NCI-H1436 treated with DMSO at 0.1 percent for 48 hours (cell line): ENCODE measurements around the gene CCDC110.

Experiments
- DNase-seq: peaks from one replicate; lab custom pipeline; 2025; lab: John Stamatoyannopoulos, UW

Gene CCDC110

DNA sequence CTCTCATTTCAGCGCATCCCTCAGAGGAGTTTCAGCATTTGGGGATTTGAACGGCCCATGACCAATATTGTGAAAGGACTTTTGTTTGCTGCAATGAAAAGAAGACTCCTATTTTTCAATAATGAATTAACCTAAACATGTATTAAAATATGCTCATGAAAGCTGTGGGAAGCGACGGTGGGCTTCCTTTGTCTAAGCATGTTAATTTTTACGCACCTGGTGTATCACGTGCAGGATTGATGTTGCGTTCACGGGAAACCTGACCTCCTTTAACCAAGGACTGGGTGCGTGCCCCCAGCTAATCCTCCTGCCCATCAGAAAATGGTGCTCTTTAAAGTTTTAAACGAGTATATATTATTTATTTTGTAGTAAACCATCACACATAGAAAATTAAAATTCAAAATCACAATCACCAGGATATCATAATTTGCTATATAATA lies 590 bp upstream of the CCDC110 start:
- no peak for DNase-seq

DNA sequence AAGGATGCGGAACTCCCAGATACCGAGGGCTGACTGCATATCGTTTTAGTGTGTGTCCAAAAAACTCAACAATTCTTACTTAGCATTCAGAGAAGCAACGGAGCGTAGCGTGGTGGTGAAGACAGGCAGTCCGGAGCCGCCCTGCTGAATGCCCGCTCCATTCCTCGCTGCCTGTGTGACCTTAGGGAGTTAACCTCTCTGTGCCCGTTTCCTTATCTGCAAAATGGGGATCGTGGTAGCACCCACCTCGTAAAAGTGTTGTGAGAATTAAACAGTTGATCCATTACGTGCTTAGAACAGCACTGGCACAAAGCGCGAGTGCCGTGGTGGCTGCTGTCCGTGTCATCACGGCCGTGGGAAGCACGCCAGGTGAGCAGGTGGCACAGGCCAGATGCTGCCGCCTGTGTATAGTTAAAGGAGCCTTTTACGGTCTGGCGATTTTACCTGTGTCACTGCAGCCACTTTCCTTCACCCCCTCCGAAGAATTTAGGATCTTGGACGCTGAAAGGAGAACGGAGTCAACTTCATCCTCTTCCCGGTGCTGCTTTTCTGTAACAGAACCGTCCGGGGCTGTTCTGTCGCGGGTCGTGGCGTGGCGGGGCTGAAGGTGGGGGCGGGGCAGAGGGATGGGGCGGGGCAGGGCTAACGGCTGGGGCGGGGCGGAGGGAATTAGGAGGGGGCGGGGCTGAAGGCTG lies 885 bp downstream of the CCDC110 start:
- DNase-seq: no peak

DNA sequence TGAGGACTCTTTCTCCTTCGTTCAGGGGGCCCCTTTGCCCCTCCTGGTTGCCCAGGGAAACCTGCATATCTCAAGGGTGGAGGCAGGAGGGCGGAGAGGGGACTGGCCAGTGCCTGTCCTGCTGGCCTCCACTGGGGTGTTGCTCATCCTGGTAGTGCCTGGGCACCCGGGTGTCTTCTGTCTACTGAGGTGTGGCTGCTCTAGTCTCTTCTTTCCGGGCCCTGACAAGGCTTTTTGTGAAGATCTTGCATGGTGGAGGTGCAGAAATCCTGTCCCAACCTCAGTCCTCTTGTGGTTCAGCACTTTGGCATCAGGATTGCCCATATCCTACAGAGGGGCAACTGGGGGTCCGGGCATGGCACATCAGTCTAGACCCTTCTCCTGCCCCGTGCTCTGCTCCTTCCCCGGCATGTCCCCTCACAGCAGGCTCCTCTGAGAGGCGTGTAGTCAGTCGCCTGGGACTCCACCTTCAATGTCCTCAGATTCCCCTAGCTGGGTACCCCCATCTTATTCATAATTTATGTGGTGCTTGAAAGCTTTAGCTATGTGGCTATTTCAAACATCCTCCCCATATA lies 1.9 kb downstream of the CCDC110 start:
- no peak for DNase-seq

DNA sequence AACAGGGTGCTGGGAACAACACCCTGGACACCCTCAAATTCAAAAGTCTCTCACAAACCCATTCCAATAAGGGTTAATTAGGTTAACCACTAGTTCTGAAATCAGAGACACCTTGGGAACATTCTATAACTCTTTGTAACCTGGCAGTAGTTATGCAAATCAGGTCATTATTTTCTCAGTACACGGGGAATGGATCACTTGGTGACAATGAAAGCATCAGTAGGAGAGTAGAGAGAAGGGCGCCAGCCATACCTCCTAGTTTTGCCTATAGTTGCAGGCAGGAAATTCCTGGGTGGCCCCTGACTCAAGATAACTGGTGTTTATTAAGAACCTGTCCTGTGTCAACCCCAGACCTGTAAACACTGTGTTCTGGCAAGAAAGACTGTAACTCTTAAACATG lies 2.5 kb downstream of the CCDC110 start:
- no peak for DNase-seq

DNA sequence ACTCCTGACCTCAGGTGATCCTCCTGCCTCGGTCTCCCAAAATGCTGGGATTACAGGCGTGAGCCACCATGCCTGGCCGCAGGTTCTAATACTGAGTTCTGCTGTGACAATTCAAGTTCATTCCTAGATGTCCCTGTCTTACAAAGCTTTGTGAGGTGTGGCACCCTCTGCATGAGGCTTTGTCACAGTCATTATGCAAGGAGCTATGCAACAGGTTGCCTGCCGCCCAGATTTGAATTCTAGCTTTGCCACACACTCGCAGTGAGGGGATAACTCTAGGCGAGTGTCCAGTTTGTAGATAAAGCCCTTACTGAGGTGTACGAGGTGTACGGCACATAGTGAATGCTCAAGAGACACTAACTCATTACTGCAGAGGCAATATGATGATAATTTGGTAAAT lies 3.5 kb downstream of the CCDC110 start:
- DNase-seq: no peak

DNA sequence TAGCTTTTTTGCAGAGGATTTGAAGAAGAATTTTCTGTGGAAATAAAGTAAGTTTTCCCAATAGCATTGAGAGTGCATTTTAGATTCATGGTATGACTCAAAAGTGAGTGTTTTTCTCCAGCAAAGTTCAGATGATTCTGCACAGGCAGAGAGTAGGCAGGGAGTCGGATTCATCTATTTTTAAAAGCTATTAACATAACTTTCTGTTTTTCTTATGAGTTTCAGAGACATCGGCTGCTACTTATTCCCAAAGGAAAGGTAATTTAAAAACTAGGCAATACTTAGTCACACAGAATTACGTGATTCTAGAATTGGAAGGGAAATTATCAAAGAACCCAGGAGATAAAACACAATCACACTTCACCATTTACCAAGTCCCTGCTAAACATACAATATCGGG lies 4.4 kb downstream of the CCDC110 start:
- no peak for DNase-seq

DNA sequence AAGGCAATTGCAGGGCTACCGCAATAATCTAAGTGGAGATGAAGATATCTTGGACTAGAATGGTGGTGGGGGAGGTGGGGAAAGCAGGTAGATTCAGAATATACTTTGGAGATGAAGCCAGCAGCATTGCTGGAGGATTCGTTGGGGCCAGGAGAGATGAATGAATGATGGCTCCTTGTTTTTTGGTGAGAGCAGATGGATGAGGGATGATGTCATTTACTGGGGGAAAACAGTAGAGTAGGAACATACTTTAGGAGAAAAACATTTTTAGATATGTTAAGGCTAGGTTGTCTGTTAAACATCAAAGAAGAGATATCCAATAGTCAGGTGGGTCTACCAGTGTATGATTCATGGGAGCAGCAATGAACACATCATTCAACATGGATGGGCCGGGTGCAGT lies 5.8 kb downstream of the CCDC110 start:
- DNase-seq: no peak

DNA sequence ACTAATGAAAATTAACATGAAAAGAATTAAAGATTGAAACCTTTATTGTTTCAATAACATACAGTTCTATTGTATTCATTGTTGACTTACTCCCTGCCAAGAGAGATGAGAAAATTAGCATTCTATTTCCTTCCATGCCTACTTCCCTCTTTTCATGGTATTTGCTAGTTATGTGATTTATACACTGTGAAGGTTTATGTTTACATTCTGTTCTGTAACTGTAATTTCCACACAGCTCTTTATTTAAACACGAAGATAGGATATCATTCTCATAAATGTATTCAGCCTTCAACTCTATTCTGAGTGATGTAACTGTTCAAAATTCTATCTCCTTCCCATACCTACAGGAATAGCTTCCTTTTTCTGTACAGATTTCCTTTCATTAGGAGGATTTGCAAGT lies 6.6 kb downstream of the CCDC110 start:
- no peak for DNase-seq

DNA sequence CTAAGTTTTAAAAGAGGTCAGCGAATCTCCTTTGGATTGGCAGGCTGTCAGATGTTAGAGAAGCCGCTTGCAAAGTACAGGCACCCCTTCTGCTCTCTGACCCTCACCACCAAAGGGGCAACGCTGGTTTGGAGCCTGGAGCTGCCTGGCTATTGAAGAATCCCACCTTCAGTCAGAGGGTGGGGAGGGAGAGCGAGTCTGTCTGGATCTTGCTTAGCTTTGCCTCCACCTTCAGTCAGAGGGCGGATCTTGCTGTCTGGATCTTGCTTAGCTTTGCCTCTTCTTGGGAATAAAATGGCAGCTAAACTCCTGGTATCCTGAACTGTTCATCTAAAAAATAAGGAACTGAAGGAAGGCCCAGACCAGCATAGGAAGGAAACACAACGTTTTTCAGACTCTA lies 7.3 kb downstream of the CCDC110 start:
- no peak for DNase-seq

DNA sequence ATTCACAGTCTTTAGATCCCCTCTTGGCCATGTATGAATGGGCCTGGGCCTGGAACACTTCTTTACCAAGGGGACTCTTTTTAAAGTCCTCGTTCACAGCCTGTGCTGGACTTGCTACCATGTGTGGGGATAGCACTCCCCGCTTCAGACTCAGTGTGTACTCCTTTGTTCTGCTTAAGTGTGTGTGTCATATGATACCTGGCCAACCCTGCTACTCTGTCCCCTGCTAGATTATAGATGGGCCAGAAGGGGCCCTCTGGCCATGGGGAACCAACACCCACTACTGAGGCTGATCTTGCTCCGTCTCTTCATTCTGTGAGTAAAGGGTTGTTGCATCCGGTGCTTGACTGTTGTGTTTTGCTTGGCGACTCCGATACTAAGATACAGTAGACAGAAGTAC lies 8.0 kb downstream of the CCDC110 start:
- no peak for DNase-seq

DNA sequence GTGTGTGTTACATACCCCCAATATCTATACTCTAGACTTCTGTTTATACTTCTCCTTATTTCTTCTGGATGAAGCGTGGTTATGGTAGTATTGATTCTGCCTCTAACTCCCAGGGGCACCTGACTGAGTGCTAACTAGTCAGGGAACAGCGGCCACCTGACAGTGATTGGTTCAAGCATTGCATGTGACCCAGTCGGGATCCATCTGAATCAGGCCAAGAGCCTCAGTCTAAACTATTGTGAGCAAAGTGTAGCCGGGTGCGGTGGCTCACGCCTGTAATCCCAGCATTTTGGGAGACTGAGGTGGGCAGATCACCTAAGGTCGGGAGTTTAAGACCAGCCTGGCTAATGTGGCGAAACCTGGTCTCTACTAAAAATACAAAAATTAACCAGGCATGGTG lies 10.0 kb downstream of the CCDC110 start:
- DNase-seq: no peak

DNA sequence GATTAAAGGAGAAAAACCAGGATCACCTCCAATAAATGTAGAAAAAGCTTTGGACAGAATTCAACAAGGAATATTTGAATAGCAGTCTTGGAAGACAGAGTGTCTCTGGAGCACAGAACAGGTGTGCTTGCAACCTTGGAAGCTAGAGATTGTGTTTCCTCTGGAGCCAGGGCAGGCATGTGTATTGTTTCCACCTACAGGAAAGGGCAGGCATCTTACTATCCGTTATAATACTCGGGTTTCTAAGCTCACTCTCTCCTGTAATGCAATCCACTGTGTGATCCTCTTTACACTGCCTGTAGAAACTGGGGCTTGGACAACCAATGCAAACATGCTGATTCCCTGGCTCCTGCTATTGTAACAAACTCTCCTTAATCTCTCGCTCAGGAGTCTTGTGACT lies 14.4 kb downstream of the CCDC110 start:
- DNase-seq: no peak

DNA sequence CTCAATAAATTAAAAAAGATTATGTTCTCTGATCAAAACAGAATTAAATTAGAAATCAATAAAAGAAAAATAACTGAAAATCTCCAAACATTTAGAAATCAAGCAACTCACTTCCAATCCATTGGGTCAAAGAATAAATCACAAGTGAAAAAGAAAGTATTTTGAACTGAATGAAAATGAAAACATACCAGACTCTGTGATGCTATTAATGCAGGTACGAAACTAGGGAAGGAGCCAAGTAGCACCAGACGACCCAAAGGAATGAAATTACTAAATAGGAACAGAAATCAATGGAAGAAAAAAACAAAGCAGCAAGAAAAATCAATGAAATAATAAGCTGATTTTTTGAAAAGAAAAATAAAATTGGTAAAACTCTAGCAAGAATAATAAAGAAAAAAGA lies 15.4 kb downstream of the CCDC110 start:
- DNase-seq: no peak

DNA sequence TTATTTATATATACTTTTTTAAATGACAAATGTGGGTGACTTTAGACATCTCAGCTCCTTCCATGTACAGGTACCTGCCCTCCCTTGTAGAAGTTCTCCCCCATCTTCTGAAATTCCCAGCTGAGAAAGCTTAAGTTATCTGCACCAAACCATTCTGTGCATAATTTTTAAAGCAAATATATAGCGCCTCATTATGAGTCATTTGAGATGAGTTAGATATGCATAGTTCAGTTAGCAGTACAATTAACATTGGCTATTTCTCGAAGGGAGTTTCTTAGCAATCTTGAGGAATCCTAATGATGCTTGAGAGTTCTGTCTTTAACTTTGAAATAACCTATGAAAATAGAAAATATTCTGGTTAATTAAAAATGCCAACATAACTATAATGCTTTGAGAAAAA lies 26.3 kb downstream of the CCDC110 start:
- DNase-seq: no peak

DNA sequence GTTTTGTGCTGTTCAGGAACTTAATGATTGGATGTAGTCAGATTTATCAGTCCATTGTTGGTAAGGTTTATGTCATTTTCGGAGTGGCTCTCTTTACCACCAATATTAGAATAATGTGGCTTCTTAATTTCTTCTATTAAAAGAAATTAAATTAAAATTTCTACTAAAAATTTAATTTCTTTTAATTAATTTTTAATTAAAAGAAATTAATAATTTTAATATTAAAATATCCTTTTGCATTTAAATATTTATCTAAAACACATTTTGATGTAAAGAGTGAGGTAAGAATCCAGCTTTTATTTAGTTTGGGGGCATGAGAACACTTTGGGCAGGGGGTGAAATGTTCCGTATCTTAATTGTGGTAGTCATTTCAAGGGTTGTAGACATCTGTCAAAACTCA lies 30.1 kb downstream of the CCDC110 start:
- no peak for DNase-seq

DNA sequence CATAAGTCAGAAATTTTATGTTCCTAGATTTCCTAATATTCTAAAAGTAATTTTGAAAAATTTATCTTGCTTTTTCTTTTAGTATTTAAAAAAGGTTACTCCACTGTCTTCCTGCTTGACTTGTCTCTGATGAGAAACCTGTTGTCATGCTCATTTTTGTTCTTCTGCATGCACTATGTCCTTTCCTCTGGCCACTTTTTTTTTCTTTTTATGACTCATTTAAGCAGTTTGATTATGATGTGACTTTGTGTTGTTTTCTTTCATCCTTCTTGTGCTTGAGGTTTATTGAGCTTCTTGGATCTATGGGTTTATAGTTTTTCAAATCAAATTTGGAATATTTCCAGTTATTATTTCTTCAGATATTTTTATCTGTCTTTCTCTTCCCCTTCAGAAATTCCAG lies 33.7 kb downstream of the CCDC110 start:
- DNase-seq: no peak

DNA sequence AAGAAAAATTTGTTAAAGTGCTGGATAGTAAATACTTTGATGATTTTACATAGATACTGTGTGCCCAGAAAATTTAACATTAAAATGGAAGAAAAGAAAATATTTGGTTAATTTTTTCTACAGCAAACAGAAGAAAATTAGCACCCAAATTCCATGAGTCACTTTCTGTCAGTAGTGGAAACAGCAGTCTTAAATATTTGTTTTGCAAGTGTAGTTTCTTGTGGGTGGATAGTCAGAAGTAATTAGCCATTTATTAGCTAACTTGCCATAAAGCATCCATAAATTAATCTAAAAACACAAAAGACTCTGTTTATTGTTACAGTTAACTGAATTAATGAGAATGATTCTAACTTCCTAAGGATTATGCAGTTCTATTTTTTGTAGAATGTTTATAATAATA lies 36.1 kb downstream of the CCDC110 start:
- DNase-seq: no peak

DNA sequence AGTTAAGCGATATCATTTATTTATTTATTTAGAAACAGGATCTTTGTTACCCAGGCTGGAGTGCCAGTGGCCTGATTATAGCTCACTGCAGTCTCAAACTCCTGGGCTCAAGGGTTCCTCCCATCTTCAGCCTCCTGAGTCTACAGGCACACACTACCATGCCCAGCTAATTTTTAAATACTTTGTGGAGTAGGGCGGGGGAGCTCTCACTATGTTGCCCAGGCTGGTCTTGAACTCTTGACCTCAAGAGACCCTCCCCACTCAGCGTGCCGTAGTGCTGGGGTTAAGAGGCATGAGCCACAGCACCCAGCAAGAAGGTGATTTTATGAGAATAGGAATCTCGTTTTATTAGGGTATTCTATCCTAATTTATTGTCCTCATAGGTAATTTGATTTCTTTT lies 41.9 kb downstream of the CCDC110 start:
- no peak for DNase-seq

DNA sequence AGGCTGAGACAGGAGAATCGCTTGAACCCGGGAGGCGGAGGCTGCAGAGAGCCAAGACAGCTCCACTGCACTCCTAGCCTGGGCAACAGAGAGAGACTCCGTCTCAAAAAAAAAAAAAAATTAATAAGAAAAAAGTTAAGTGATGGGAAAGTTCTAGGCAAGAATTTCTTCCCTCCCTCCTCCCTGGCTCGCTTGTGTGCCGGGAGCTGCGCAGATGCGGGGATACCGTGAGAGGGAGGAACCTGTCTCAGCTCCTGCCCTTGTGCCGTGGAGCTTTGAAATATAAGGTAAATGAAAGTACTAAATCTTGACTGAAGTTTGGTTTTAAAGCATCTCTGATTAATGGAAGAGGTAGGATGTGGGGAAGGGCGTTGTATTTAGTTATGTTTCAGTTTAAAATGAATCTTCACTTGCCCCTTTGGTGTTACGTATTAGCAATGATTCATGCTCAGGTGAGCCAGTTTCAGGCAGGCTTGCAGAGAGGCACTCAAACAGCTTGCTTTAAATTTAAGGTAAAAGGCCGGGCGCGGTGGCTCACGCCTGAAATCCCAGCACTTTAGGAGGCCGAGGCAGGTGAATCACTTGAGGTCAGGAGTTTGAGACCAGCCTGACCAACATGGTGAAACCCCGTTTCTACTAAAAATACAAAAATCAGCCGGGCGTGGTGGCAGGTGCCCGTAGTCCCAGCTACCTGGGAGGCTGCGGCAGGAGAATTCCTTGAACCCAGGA lies 44.4 kb downstream of the CCDC110 start:
- DNase-seq: no peak

DNA sequence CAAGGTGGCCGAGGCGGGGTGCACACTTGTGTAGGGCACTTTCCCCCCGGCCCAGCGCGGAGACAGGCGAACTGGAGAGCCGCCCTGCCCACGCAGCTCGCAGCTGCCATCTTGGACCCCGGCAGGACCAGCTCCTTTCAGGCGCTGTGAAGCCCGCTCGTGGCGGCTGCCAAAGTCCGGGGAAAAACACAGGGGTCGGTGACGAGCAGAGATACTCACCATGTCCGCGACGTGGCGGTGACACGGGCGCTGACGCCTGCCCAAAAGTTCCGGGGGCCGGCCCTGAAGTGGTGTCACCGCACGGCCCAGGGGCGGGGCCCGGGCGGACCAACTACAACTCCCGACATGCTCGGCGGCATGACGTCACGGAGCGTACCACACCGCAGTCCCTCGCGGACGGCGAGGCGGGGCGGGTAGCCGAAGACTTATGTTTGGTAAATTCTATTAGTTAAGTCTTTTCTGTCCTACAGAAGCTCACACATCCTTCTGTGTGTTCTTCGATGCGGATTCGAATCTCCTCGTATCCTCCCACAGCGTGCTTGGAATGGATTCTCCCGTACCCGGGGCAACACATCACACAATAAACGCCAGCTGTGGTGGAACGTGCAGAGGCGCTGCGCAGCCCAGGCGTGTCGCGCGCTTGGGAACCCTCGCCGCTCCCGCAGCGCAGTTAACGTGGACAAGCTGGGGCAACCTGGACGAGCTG lies 45.7 kb downstream of the CCDC110 start, which contains the start of gene UFSP2:
UFSP2 (minus strand) TSS at position 318 of the 706 bp plus-strand sequence; CDS start at position 222, 96 bp downstream.
- DNase-seq: peak; percentile 36

DNA sequence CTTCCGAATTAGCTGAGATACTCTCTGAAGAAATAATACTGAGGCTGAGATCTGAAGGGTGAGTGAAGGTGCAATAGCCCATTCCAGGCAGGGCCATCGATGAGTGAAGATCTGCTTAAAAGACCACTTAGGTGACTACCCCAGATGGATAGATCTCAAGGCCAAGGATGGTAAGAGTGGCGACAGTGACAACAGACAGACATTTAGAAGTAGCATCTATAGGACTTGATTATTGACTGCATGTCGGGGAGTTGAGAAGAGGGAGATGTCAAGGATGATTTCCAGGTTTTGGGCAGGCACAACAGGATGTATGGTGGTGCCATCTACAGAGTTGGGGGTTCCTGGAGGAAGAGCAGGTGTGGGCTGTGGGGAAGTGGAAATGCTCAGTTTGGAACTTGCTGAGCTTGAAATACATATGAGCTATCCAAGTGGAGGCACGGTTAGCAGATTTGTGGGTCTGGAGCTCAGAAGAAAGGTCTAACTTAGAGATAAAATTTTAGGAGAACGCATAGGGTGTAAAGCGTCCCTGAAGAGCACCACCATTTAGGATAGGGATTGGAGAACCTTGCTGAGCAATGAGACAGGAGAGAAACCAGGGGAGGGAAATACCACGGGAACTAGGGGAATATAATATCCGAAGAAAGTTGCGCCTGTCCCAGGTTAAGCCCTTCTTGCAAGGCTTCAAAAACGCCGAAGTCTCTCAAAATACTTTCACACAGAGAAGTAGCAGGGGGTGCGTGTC lies 46.5 kb downstream of the CCDC110 start:
- DNase-seq: no peak
